MM.1S (cell line): ENCODE measurements around the gene CDK5RAP1.
A peak's percentile ranks its signal among the peaks of the same experiment; 100 is the strongest.

Experiments used
- EZH2 ChIP-seq: fragments of 300-600 bp; sonication (generic); optimal IDR thresholded peaks from 2 replicates; pipeline ENCODE3; 2017; ENCODE audit warnings: low read depth, mild to moderate bottlenecking, antibody characterized with exemption, low read length, mixed read lengths
- EZH2phosphoT487 ChIP-seq: fragments of 300-600 bp; sonication (generic); IDR thresholded peaks from 2 replicates; pipeline ENCODE4 v1.6.1; 2018; ENCODE audit warnings: antibody characterized with exemption, low read length
- TF ChIP-seq, protein P1 (sequence below): fragments of 300-600 bp; sonication (generic); IDR thresholded peaks from 2 replicates; pipeline ENCODE4 v1.5.1; 2016; ENCODE audit warnings: antibody characterized with exemption, low read length, mixed read lengths

DNA sequence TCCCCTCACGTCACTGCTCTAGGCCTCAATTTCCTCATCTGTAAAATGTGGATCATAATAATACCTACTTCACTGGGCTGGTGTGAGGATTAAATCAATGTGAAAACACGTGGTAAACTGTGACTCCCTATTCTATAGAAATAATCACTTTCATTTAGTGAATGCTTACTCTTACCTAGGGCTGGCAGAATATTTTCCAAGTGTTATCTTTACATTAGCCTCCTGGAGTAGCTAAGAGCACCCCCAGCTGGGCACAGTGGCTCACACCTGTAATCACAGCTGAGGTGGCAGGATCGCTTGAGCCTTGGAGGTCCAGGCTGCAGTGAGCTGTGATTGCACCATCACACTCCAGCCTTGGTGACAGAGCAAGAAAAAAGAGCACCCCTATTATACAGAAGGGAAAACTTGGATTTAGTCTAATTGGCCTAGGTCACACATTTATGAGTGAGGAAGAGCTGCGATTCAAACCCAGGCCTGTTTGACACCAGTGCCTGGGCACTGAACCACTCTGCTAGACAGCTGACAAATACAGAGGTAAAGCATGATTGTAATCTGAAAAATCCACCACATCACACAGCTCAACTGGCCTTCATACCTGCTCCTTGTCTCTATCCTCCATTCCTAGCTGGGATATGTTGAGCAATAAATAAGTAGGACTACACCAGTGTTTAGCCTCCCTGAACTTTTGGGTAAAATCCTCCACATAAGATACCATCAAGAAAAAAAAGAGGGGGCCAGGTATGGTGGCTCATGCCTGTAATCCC lies 43.7 kb upstream of the CDK5RAP1 start:
- TF ChIP-seq, protein P1, sequence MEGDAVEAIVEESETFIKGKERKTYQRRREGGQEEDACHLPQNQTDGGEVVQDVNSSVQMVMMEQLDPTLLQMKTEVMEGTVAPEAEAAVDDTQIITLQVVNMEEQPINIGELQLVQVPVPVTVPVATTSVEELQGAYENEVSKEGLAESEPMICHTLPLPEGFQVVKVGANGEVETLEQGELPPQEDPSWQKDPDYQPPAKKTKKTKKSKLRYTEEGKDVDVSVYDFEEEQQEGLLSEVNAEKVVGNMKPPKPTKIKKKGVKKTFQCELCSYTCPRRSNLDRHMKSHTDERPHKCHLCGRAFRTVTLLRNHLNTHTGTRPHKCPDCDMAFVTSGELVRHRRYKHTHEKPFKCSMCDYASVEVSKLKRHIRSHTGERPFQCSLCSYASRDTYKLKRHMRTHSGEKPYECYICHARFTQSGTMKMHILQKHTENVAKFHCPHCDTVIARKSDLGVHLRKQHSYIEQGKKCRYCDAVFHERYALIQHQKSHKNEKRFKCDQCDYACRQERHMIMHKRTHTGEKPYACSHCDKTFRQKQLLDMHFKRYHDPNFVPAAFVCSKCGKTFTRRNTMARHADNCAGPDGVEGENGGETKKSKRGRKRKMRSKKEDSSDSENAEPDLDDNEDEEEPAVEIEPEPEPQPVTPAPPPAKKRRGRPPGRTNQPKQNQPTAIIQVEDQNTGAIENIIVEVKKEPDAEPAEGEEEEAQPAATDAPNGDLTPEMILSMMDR = peak; percentile 59
- no peak for TF ChIP-seq EZH2phosphoT487
- no peak for TF ChIP-seq EZH2
